Lung (tissue), 12 donors: ENCODE data around the gene ZNF564. TPM values are rescaled to one million over a fixed set of nuclear protein-coding genes. Genes with fewer than 3 reads are reported as not detected.
"Not testable (repeated sequence)": the region's sequence is repeated elsewhere in the genome, so short reads cannot be mapped to it uniquely, and the experiment has no call there.

Source experiments
- ATAC-seq: fragments of 200-7000 bp; cut with Tn5 transposase; one replicate; pipeline ENCODE4 v1.9.1; 2020; ENCODE audit warnings: moderate number of reproducible peaks; ENCODE audit not compliant: insufficient read depth, low FRiP score
- DNase-seq, 3 donors: peaks; one replicate each; pipeline ENCODE4 v3.0.0-alpha.2; 2013 to 2017
- H3K27ac ChIP-seq, 2 donors: one replicate each; pipeline ENCODE4 v1.5.1; 2013; ENCODE audit warnings: mild to moderate bottlenecking in 2 of 2, moderate library complexity in 2 of 2, control low read depth in 1 of 2, inconsistent platforms in 1 of 2, low read depth in 1 of 2, low read length in 1 of 2
- H3K27me3 ChIP-seq, 3 donors: one replicate each; pipeline ENCODE4 v1.5.1; 2013; ENCODE audit warnings: low read length in 2 of 3; ENCODE audit not compliant: control insufficient read depth in 3 of 3, insufficient read depth in 3 of 3
- H3K36me3 ChIP-seq, 4 donors: one replicate each; pipeline ENCODE4 v1.5.1; 2013; ENCODE audit warnings: low read length in 4 of 4, mild to moderate bottlenecking in 1 of 4, moderate library complexity in 1 of 4; ENCODE audit not compliant: control insufficient read depth in 4 of 4, insufficient read depth in 4 of 4
- H3K4me1 ChIP-seq, 5 donors: one replicate each; pipeline ENCODE4 v1.5.1; 2013; ENCODE audit warnings: low read length in 5 of 5, mild to moderate bottlenecking in 2 of 5, moderate library complexity in 1 of 5; ENCODE audit not compliant: control insufficient read depth in 5 of 5, insufficient read depth in 5 of 5
- H3K4me3 ChIP-seq: one replicate; pipeline ENCODE4 v1.5.1; 2013; ENCODE audit warnings: mild to moderate bottlenecking, control low read depth, moderate library complexity
- H3K9ac ChIP-seq, 2 donors: one replicate each; pipeline ENCODE4 v1.5.1; 2013; ENCODE audit warnings: low read length in 2 of 2, control low read depth in 1 of 2; ENCODE audit not compliant: insufficient read depth in 1 of 2
- H3K9me3 ChIP-seq, 4 donors: one replicate each; pipeline ENCODE4 v1.5.1; 2013; ENCODE audit warnings: low read length in 3 of 4, mild to moderate bottlenecking in 1 of 4, moderate library complexity in 1 of 4; ENCODE audit not compliant: control insufficient read depth in 4 of 4, insufficient read depth in 3 of 4
- CTCF ChIP-seq: IDR thresholded peaks from 2 replicates; pipeline ENCODE4 v1.5.1; 2012; ENCODE audit warnings: mild to moderate bottlenecking; ENCODE audit errors: control extremely low read depth, extremely low read depth
- WGBS, 2 donors: extraction: QIAGEN DNeasy Blood & Tissue Kit; methylation state at CpG; one replicate each; pipeline ENCODE4 v1.1.7; 2013; 5-methylcytosine and 5-hydroxymethylcytosine counted together
- polyA plus RNA-seq, 2 donors: library from polyadenylated mRNA; stranded (reverse); fragments of 200-250 nt; gene quantifications; one replicate each; pipeline ENCODE4 v1.2.1, GENCODE V29; 2013
- total RNA-seq, 2 donors: library from RNA; depleted of rRNA in 1 of 2; stranded (reverse); fragments of >200 nt in 1 of 2; gene quantifications; one replicate each; pipeline ENCODE4 v1.2.1, GENCODE V29; 2014 to 2021
- donor health status: control.
- donor health status: control.
- donor health status: Bipolar disorder and iron deficiency.
- donor health status: healthy.
- donor health status: DM: yes; HTN: yes; CAD: no.

The ZNF564 gene
- total and polyA plus RNA-seq, 4 donors = 5.2 to 26.3 (median 8.2) TPM

GRCh38 chr19:12574036-12574435, 22.8 kb upstream of the ZNF564 start:
- DNase-seq = no peak

GRCh38 chr19:12567951-12568350, 16.7 kb upstream of the ZNF564 start:
- no peaks in the 10 kb centered on the region for H3K27me3 ChIP-seq
- H3K9ac ChIP-seq = no peak overlapping the region
- TF ChIP-seq CTCF = no peak
- no peak overlapping the region for H3K4me3 ChIP-seq
- no peaks in the 10 kb centered on the region for H3K9me3 ChIP-seq
- H3K36me3 ChIP-seq = no peaks in the 10 kb centered on the region
- WGBS, 2 donors = 83 to 93% methylated on average over 4 of the region's 4 CpGs
- DNase-seq (no peak), ATAC-seq (no peak)
- H3K4me1 ChIP-seq = no peaks in the 10 kb centered on the region
- H3K27ac ChIP-seq = no peak overlapping the region

More at GRCh38 chr19:12574036-12574435, 22.8 kb upstream of the ZNF564 start:
- ATAC-seq = no peak
- peaks cover 3 to 16% (median 9%) of the 10 kb centered on the region in 4 donors for H3K36me3 ChIP-seq
- no peak overlapping the region for H3K27ac ChIP-seq
- H3K27me3 ChIP-seq = no peaks in the 10 kb centered on the region
- no peak overlapping the region for H3K4me3 ChIP-seq
- peaks cover 0 to 1% (median 0%) of the 10 kb centered on the region in 5 donors for H3K4me1 ChIP-seq
- no peak for TF ChIP-seq CTCF
- H3K9me3 ChIP-seq = no peaks in the 10 kb centered on the region
- 44 to 70% methylated on average over 7 of the region's 7 CpGs for WGBS, 2 donors
- no peak overlapping the region for H3K9ac ChIP-seq

- H3K36me3 ChIP-seq, ATAC-seq, DNase-seq, H3K9me3 ChIP-seq, H3K27ac ChIP-seq, H3K4me1 ChIP-seq, H3K9ac ChIP-seq, H3K4me3 ChIP-seq, H3K27me3 ChIP-seq: not testable (repeated sequence)
- WGBS, 2 donors = 93 to 95% methylated on average over 5 of the region's 5 CpGs
These were observed 15.1 kb upstream of the ZNF564 start for GRCh38 chr19:12566380-12566779.

GRCh38 chr19:12564016-12564664, 12.9 kb upstream of the ZNF564 start:
- Histone ChIP-seq H3K27me3 (no peaks in the 10 kb centered on the region), H3K9me3 (no peaks in the 10 kb centered on the region)
- WGBS, 2 donors = 21 to 22% methylated on average over 19 of the region's 19 CpGs

More at GRCh38 chr19:12564016-12564664, 12.9 kb upstream of the ZNF564 start:
- Histone ChIP-seq H3K4me3 (no peak overlapping the region), H3K27ac (no peak overlapping the region), H3K4me1 (peaks cover 0 to 1% (median 0%) of the 10 kb centered on the region in 5 donors), H3K36me3 (no peaks in the 10 kb centered on the region), H3K9ac (no peak overlapping the region)
- TF ChIP-seq CTCF = peak; percentile 99
- DNase-seq = peak; percentile 84 to 89 (median 85)
- ATAC-seq = peak; percentile 97
